ENCODE data around the gene CRIM1.

CRIM1 gene

DNA sequence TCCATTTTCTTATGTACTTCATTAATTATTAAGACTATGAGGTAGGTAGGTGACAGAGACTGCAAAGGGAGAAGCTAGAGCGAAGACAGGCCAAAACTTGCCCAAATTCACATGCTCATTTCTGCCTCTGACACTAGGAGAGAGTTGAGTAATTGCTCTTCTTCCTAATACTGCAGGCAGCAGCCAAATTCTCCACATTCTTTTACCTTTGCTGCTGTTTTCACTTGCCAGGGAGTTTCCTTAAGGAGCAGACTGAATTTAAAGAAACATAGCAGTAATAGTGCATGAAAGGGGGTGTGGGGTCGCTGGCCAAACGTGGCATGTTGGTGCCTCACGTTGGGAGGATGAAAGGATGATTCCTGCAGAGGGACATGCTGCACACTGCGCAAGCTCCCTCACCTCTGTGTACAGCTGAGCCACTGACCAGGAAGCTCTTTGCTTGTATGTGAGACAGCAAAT lies 12.3 kb downstream of the CRIM1 start:
- TF ChIP-seq, protein P1, sequence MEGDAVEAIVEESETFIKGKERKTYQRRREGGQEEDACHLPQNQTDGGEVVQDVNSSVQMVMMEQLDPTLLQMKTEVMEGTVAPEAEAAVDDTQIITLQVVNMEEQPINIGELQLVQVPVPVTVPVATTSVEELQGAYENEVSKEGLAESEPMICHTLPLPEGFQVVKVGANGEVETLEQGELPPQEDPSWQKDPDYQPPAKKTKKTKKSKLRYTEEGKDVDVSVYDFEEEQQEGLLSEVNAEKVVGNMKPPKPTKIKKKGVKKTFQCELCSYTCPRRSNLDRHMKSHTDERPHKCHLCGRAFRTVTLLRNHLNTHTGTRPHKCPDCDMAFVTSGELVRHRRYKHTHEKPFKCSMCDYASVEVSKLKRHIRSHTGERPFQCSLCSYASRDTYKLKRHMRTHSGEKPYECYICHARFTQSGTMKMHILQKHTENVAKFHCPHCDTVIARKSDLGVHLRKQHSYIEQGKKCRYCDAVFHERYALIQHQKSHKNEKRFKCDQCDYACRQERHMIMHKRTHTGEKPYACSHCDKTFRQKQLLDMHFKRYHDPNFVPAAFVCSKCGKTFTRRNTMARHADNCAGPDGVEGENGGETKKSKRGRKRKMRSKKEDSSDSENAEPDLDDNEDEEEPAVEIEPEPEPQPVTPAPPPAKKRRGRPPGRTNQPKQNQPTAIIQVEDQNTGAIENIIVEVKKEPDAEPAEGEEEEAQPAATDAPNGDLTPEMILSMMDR (IDR thresholded peaks at IDR 0.05; ENCODE audit: borderline replicate concordance, insufficient read depth, low read depth, low read length) = no peak
- H3K4me3 ChIP-seq (ENCODE audit: low read depth, low read length) = no peak overlapping the region

- TF ChIP-seq, protein P1 (IDR thresholded peaks at IDR 0.05; ENCODE audit: borderline replicate concordance, insufficient read depth, low read depth, low read length) = no peak
- H3K4me3 ChIP-seq (ENCODE audit: low read depth, low read length) = no peak overlapping the region
Measured at GRCh38 chr2:36368438-36368837, 12.9 kb downstream of the CRIM1 start.

DNA sequence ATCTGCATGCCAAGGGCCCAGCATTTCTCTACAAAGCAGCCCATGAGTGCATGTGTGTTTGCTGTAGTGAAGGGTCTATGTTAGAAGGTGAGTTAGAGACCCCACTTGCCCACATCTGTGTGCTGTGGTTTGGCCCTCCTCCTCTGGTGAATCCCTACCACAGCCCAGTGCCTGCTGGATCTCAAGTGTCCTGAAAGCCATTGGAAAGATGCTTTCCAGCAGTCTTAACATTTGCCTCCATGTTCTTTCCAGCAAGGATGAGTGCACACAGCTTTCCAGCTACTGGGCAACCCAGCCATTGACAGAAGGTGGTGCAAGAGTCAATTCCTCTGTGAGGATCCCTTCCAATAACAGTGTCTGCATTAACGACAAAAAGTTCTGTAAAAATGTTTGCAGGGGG lies 13.6 kb downstream of the CRIM1 start:
- no peak overlapping the region for H3K4me3 ChIP-seq (ENCODE audit: low read depth, low read length)
- TF ChIP-seq, protein P1 (IDR thresholded peaks at IDR 0.05; ENCODE audit: borderline replicate concordance, insufficient read depth, low read depth, low read length) = no peak

- H3K4me3 ChIP-seq (ENCODE audit: low read depth, low read length) = no peak overlapping the region
- TF ChIP-seq, protein P1 (IDR thresholded peaks at IDR 0.05; ENCODE audit: borderline replicate concordance, insufficient read depth, low read depth, low read length) = no peak
Measured at GRCh38 chr2:36369716-36370115, 14.1 kb downstream of the CRIM1 start.

- H3K4me3 ChIP-seq (ENCODE audit: low read depth, low read length) = no peak overlapping the region
- TF ChIP-seq, protein P1 (IDR thresholded peaks at IDR 0.05; ENCODE audit: borderline replicate concordance, insufficient read depth, low read depth, low read length) = no peak
Measured at GRCh38 chr2:36370281-36370680, 14.7 kb downstream of the CRIM1 start.

GRCh38 chr2:36371070-36371874 lies 15.7 kb downstream of the CRIM1 start:
- TF ChIP-seq, protein P1 (IDR thresholded peaks at IDR 0.05; ENCODE audit: borderline replicate concordance, insufficient read depth, low read depth, low read length) = no peak
- H3K4me3 ChIP-seq (ENCODE audit: low read depth, low read length) = no peak overlapping the region

DNA sequence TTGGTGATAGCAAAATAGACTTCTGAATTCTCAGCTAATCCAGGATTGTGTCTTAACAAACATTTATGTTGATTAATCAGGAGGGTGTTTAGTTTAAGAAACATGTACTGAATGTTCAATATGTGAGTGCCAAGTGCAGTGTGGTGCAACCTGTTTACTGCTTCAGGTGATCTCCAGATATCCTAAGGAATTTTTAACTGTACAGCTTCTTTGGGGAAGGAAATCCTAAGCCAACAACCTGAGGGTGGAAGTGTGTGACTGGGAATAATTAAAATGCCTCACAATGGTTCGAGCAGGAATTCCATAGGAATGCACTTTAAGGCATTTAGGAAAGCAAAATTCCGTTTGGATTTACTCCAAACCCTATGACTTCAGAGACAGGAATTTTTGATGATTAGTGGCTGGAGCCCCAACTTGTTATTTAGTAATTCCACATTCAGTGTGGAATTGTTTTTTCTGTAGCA lies 16.4 kb downstream of the CRIM1 start:
- H3K4me3 ChIP-seq (ENCODE audit: low read depth, low read length) = no peak overlapping the region
- TF ChIP-seq, protein P1 (IDR thresholded peaks at IDR 0.05; ENCODE audit: borderline replicate concordance, insufficient read depth, low read depth, low read length) = no peak

Data from GM12875 (cell line).